Umbilical cord (tissue), 2 donors: Measurements from ENCODE around the gene AKT3. TPM values are rescaled to one million over a fixed set of nuclear protein-coding genes. Genes with fewer than 3 reads are reported as not detected.

Experiments
- DNase-seq: peaks from one replicate; pipeline ENCODE4 v3.0.0-alpha.2; 2015; ENCODE audit warnings: low spot score
- total RNA-seq: library from RNA; depleted of rRNA; stranded (reverse); fragments of >200 nt; gene quantifications from one replicate; pipeline ENCODE4 v1.2.3, GENCODE V29; 2014; ENCODE audit warnings: low replicate concordance; ENCODE audit not compliant: insufficient read depth

Gene AKT3
- total RNA-seq, 1 donor from 2014 or later = 64.0 TPM

- DNase-seq = no peak
These were observed 360.1 kb downstream of the AKT3 start for GRCh38 chr1:243489681-243490546.

- DNase-seq = no peak
These were observed 360.9 kb downstream of the AKT3 start for GRCh38 chr1:243489158-243489527.

- peak; percentile 50 for DNase-seq
These were observed 361.4 kb downstream of the AKT3 start for GRCh38 chr1:243488459-243489157.

DNA sequence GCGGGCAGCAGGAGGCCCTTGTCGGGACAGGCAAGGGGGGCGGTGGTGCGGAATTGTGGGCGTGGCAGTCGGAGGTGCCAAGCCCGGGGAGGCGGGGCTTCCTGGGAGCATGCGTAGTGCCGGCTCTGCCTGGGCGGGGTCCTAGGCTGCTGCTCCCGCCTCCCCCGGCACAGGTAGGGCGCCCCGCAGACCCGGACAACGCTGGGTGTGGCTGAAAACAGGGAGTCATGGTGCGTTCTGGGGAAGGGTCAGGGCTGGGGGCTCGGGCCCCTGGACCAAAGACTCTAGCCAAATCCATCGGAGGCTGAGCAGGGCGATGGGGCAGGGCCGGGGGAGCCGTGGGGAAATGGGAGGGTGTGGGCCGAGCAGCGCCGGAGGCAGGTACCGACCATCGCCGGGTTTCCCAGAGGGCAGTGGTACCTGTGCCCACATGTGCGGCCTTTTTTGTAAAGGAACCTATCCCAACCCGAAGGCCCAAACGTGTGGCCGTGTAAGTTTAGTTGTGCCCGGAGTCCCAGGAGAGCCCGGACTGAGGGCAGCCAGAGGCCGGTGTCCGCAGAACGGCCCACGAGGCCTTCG, 362.3 kb downstream of the AKT3 start:
- DNase-seq = no peak

GRCh38 chr1:243487036-243487648, 362.9 kb downstream of the AKT3 start:
- no peak for DNase-seq

DNA sequence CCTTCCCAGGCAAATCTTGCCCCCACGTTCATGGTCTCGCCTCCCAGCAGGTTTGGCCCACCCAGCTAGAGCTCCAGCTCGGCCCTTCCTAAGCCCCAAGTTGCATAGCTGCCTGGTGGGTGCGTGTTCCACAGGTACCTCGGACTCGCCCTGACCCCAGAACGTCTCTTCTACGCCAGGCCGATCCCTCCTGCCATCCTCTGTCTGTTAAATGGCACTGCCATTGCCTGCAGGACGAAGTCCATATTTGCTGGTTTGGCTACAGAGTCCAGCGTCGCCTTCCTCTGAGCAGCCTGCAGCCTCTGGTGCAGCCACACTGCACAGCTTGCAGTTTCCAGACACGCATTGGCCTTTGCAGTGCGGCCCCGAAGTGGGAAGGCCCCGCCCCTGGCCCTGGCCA, 366.1 kb downstream of the AKT3 start:
- no peak for DNase-seq

DNA sequence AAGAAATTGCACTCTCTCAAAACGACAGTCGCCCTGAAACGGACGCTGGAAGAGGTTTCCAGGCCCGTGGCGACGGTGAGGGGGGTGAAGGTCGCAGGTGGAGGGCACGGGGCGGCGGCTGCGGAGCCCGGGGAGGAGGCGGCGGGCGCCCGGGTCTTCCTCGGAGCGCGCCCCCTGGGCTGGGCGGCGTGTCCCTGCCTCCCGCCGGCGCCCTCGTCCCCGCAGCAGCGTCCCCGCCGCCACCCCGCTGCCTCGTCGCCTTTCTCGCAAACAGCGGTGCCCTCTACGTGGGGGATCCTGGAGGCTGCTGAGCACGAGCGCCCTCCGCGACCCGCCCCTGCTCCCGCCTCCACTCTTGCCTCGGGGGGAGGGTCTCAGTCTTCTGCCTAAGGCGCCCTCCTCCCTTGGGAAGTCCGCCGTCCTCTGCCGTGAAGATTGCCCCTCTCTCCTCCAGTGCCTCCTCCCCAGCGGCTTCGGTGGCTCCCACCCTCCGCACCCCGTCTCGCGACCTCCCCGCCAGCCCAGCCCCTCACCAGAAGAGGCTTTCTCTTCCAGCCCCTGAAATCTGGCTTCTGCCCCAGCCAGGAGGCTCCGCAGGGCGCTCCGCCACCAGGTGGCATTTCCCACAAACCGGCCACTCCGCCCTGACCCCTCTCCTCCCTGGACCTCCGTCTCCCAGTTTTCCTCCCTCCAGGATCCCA, 366.8 kb downstream of the AKT3 start:
- DNase-seq = no peak

DNA sequence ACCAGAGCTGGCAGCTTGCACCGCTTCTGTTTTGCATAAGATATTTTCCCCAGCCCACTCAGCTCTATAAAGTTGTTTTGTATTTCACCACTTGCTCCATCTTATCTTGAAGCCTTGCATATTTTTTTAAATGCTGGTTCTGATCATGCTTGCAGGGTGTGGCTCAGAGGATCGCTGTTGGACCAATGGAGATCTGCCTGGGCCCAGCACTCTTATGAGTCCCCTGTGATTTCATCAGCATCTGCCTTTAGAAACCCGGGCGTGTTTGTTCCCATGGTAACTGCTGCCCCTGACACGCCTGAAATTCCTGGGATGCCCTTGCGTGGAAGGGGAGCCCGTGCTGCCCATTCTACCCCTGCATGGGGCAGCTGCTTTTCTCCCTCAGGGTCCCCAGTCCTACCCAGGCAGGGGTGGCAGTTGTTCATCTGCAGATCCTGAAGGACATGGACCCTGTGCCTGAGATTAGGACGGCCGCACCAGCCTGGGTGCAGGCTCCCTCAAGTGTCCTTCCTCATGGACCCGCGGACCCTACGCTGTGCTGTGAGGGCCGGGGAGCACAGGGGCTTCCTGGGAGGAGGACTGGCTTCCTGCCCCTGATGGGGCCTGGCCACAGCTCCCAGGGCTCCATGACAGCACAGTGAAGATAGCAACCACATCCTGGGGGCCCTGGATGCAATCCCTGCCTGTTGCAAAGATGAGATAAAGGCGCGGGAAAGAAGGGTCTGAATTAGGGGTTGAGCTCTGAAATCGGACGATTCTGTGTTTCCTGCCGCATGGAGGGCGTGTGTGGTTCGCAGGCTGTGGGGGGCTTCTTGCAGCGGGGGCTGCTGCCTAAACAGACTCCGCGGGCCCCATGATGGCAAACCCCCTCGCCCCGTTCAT, 367.7 kb downstream of the AKT3 start:
- peak; percentile 87 for DNase-seq

- DNase-seq = no peak
These were observed 368.9 kb downstream of the AKT3 start for GRCh38 chr1:243481101-243481500.

GRCh38 chr1:243477731-243478290, 372.2 kb downstream of the AKT3 start:
- no peak for DNase-seq

DNA sequence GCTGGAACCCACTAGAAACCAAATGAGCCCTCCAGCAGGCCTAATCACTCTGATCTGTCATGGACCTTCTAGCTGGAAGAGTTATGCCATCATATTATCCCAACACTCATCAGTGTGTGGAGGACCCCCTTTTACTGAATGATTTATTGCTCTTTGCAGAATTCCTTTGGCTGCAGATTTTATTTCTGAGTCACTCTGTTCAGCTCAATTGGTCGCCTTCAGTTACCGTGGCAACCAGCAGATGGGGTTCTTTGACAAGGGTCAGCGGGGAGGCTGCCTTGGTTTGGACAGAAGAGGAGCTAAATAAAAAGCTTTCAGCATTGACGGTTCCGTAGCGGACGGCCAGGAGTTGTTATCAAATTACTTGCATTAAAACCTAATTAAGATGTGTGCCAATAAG, 374.1 kb downstream of the AKT3 start:
- no peak for DNase-seq

- DNase-seq = no peak
These were observed 375.1 kb downstream of the AKT3 start for GRCh38 chr1:243474906-243475305.

DNA sequence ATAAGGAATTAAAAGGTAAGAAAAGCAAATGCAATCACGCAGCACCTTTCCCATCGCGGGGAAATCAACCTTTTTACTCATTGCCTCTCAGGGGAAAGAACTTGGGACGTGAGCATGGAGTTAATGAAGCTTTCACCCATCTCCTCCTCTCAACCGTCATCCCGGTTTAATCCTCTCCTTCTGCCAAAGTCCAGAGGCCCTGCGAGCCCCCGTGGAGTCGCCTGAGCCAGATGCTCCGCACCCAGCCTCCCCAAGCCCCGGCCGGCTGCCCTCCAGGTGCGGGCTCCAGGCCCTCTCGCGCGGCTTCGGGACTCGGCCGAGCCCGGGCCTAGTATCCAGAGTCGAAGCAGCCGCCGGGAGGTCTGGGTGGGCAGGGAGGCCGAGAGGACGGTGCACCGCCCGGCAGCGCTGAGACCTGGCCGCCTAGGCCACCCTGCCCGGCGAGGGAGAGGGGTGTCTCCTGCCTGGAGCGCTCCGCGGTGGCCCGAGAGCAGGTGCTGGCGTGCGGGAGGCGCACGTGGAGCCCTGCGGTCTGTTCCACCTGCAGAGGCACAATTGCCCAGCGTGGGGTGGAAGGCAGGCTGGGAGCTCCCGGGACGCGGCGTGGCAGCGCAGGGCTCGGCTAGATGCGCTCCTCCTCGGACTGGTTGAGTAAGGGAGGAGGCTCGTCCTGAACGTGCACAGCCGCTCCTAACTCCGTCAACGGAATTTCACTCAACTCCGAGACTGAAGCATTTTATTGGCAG, 375.7 kb downstream of the AKT3 start:
- DNase-seq = no peak

GRCh38 chr1:243473227-243474135, 376.6 kb downstream of the AKT3 start:
- DNase-seq = peak; percentile 50

GRCh38 chr1:243471754-243472745, 378.0 kb downstream of the AKT3 start:
- no peak for DNase-seq

DNA sequence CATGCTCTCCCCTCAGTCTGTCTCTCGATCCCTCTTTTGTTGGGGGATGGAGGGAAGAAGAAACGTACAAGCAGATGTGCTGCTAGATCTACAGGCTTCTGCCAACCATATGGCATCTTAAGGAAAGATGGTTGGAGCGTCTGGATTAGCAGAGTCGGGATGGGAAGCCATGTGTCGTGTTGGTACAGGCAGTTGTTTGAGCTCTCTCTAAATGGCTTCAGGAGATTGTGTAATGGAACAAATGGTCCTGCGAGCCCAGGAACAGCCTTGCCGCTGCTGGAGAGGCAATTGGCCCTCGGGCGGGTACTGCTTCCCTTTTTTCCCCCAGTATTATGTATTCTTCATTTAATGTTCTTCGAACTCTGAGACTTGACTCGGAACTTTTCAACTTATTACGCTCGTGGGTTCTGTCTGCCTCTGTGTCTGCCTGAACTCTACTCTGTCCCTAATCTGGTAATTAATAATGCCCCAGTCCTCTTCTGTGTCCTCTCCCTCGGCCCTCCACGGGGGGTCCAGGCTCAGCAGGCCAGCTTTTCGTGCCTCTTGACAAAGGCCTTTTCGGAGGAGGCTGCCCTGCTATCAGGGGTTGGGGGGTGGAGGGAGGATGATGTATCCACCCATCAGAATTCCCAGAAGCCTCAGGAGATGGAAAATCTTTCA, 378.9 kb downstream of the AKT3 start:
- DNase-seq = no peak

DNA sequence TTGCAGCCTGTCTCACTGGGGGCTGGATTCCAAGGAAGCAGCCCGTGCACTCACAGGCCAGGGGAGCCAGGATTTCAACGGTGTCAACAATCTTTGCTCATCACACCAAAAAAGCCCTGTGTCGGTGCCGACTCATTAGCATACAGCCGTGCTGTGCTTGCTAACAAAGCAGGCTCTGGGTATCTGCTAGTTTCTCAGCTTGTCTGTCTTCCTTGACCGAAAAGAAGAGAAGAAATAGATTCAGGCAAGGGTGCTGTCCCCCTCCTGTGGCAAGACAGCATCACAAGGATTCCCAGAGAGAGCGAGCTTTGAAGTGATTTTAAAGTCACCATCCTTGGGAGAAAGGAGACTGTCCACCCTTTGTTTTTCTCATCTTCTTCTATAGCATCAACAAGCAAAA, 379.5 kb downstream of the AKT3 start:
- no peak for DNase-seq
